Glomerular endothelial cell (primary cell): ENCODE measurements around the gene TINAG. TPM values are rescaled to one million over a fixed set of nuclear protein-coding genes. Genes with fewer than 3 reads are reported as not detected.

ENCODE experiments used
- DNase-seq: peaks from one replicate; pipeline ENCODE4 v3.0.0-alpha.2; 2011; ENCODE audit warnings: low read depth, low spot score; ENCODE audit errors: extremely low read depth
- total RNA-seq: library from RNA; depleted of rRNA; stranded (reverse); fragments of >200 nt; gene quantifications from 2 replicates; pipeline ENCODE4 v1.2.3, GENCODE V29; 2015

TINAG gene, protein sequence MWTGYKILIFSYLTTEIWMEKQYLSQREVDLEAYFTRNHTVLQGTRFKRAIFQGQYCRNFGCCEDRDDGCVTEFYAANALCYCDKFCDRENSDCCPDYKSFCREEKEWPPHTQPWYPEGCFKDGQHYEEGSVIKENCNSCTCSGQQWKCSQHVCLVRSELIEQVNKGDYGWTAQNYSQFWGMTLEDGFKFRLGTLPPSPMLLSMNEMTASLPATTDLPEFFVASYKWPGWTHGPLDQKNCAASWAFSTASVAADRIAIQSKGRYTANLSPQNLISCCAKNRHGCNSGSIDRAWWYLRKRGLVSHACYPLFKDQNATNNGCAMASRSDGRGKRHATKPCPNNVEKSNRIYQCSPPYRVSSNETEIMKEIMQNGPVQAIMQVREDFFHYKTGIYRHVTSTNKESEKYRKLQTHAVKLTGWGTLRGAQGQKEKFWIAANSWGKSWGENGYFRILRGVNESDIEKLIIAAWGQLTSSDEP
- total RNA-seq, result 4.8 TPM in 1 of 2 replicates, not detected in the other

- no peak for DNase-seq
Measured at GRCh38 chr6:54308289-54308985, at the start of gene TINAG. TSS of gene TINAG (plus strand) at chr6:54308441. CDS start at chr6:54308551, 110 bp downstream.

DNA sequence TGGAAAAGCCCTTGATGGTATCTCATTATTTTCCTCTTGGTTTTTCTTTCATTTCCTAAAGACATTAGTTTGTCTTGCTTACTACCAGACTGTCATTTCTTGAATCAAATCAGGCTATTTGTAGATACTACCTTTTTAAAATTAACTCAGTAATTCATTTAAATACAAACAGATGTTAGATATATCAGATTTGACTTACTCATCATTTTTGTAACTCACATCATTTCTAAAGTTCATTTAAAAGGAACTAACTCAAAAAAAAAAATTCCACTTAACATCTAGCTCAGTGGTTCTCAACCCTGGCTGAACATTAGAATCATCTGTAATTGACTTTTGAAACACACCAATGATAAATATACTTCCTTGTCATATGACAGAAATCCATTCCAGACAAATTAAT lies 48.2 kb upstream of the TINAG start:
- no peak for DNase-seq

DNA sequence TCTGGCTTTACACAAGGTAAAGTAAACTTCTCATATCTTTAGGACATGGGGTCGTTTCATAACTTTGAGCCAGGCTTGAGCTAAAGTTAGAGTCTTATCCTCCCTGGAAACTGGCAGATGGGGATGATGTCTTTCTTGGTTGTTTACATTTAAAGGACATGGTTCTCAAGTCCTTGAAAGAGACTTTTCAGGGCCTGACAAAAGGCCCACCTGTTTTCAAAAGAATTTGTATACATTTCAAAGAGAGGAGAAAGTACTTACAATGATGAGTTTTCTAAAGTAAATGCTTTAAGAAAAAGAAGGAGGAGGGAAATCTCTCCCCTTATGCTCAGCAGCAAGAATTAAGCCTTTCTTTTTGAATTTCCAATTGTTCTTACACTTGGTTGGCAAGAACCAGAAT lies 45.7 kb upstream of the TINAG start:
- DNase-seq, result no peak

GRCh38 chr6:54262971-54263370 lies 45.3 kb upstream of the TINAG start:
- no peak for DNase-seq

GRCh38 chr6:54264581-54265272 lies 43.5 kb upstream of the TINAG start:
- no peak for DNase-seq

GRCh38 chr6:54266400-54266923 lies 41.8 kb upstream of the TINAG start:
- DNase-seq, result no peak

GRCh38 chr6:54267798-54268197 lies 40.4 kb upstream of the TINAG start:
- no peak for DNase-seq

GRCh38 chr6:54273214-54273820 lies 34.9 kb upstream of the TINAG start:
- DNase-seq, result no peak

DNA sequence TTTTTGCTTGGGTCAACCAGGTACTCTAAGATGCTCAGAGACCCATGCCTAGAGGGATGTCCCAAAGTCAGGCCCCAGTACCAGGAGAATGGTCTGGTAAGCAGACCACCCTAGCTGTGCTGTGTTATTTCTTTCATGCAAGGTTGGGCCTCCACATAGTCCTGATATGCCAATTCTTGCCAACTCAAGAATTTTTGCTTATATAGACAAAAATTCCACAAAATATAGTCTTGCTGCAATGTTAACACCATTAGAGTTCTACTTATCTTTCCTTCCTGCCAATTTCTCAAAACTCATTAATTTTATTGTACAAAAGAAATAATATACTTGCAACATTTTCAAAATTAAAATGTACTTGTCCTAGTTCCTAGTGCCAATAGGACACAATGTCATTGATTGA lies 33.9 kb upstream of the TINAG start:
- DNase-seq, result no peak

DNA sequence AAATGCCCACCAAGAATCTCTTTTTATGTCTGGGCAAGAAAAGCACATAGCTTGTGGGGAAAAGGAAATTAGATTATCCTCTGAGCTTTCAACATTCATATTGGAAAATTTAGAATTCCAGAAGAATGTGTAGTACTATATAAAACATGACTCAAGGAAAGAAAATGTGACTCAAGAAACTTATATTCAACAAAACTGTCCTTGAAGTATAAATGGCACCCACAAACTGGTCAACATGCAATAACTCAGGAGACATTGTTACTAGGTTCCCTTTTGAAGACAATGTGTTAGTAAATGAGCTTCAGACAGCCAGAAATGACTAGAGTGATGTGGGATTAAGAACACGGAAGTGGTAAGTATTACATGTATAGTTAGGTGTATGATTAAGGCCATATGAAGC lies 26.1 kb upstream of the TINAG start:
- peak; percentile 9 for DNase-seq

DNA sequence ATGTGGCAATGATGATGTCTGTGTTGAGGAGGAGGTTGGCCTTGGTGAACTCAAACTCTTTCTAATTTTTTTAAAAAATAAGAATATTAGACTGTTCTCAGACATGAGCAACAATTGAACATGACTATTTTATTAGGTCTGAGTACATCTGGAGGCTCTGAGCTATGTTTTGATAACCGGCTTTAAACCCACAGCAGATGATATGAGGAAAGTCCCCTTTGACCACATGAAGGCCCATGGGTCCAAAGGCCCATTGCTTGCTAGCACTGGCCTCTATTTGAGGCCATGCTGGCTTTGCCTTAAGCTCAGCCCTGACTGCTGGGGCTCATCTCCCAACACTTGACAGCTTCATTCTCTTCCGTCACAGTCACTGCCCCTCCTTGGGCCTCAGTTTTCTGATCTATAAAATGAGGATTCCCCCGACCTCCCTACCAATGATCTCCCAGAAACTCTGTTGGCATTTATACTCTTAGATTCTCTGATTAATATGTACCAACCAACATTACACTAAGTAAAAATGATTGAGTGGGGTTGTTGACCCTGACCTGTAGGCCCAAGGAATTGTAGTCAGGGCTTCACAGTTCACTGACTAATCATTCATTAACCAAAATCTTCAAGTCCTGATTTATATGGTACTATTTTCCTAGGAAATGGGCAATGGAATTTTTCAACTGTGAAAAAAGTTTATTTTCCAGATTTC lies 23.9 kb upstream of the TINAG start:
- no peak for DNase-seq

DNA sequence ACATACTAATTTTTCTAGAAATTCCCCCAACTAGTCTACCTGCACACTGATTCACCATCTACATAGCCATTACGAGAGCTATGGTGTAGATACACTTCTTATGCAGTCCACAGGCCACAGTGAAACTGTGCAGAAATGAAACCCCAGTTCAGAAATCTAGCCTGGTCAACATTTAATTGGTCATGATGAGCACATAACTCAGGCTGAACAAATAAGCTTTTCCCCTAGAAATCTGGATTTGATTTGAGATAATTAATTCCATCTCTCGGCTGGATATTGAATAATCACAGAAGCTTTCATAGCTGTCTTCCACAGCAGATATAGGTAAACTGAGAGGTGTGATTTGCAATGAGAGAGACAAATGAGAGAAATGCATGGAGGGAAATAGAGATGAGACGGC lies 22.6 kb upstream of the TINAG start:
- no peak for DNase-seq

GRCh38 chr6:54286141-54286540 lies 22.1 kb upstream of the TINAG start:
- DNase-seq, result no peak

- DNase-seq, result no peak
Measured at GRCh38 chr6:54288474-54288873, 19.8 kb upstream of the TINAG start.

GRCh38 chr6:54289426-54289825 lies 18.8 kb upstream of the TINAG start:
- no peak for DNase-seq

DNA sequence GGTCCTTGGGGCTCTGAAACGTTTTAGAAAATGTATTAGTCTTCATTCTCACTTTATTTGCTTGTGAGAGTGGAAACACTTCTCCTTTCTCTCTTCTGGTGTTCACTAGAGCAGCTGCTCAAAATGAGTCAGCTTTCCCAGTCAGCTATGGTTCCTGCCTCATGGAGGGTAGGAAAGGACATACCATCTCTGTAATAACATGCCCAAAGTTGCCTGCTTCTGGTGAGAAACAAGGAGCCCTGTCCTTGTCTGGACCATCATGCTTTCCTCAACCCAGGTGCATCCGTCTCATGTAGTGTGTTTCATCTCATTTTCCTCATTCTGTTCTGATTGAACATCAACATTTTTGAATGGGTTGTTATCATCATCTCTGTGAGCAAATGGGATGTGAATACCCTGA lies 17.1 kb upstream of the TINAG start:
- DNase-seq, result peak; percentile 44

DNA sequence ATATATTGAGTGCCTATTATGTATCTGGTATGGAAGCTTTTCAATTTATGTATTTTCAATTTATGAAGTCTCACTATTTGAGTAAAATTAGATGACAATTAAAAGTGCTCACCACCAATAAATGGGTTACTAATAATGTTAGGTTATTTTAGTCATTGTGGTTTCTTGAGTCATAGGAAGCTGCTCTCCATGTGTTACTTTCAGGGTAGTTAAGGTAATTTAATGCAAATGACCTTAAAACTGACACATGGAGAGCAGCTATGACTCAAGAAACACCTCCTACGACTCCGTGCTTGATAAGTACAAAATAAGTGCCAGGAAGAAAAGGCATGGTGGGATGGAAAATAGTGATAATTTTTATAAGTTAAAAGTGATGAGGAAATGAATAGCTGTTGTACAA lies 16.5 kb upstream of the TINAG start:
- DNase-seq, result peak; percentile 27

GRCh38 chr6:54294965-54295532 lies 13.2 kb upstream of the TINAG start:
- no peak for DNase-seq

DNA sequence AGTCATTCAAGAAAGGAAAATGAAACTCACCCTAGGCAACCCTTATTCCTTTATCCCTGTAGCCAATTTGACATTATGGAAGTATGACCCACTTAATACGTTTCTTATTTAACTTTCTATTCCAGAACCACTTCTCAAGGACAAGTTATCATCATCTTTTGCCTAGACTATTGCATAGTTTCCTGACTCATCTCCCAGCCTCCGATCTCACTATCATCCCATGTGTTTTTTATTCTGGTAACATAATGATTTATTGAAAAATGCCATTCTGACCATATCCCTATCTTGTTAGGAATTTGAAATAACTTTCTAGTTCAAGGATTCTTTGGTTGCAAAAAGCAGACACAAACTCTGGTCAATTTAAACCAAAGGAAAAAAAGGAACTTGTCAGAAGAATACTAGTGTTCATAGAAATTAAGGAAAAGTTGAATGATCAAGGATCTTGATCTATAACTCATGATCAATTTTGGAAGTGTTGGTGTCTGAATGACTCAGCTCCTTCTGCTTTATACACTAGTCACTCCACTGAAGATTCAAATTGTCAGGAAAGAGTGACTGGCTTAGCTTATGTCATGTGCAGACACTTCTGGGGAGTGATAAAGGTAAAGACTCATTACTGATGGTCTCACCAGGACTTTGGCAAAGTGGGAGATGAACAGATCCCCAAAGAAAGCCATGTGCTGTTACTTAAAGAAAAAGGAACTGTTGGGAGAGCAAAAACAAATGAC lies 8.5 kb upstream of the TINAG start:
- no peak for DNase-seq
